C1 segment of cervical spinal cord (tissue), 14 donors: ENCODE measurements around the gene CD47.

Experiments
- DNase-seq, 14 donors: peaks; one replicate each; lab custom pipeline; 2025; lab: John Stamatoyannopoulos, UW

Gene CD47

DNA sequence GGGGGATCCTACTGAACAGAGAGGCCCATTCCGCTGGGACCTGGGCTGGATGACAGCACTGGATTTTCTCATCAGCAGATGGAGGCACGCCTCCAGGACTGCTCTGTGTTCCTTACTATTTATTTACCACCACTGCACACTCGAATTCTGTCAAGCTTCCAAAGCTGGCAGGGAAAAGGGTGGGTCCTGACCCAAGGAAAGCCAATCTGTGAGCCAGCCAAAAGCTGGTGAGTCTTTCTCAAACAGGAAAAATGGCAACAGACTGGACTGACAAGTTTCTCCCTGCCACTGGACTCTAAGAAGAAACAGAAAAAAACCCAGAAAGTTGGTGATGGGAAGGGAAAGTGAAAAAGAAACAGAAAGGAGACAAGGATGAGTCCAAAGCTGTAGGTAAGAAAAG, 37.8 kb downstream of the CD47 start:
- DNase-seq = no peak

DNA sequence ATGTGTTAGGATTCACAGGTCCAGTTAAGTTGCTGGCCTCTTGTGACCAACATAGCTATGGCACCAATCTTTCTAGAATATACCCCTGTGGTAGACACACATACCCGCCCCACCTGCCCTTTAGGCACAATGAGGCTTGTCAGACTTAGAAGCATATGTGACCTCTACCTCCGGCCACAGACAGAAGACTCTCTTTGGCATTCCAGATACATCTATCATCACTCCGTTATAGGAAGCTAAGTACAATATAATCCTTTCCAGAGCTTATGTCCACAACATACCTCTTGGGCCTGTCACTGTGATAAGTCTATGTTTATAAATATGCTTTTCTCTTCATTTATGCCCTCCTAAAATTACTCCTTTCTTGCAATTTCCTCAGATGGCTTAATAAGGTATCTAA, 39.8 kb downstream of the CD47 start:
- no peak for DNase-seq

DNA sequence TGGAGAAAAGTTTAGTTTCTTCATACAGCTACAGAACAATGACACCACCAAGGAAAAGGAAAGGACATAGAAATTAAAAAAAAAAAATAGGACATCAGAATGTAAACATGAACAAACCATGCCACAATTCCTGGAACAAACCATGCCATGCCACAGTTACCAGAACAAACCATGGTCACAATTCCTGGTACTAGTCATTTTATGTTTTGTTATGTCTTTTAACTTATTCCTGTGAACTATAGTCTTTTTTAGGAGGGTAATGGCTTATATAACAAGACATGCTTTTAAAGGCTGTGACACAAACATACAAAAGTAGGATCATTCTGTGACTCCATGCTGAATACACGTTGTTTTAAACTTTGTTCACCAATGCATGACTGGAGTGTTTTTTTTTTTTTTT, 42.8 kb downstream of the CD47 start:
- DNase-seq = no peak

DNA sequence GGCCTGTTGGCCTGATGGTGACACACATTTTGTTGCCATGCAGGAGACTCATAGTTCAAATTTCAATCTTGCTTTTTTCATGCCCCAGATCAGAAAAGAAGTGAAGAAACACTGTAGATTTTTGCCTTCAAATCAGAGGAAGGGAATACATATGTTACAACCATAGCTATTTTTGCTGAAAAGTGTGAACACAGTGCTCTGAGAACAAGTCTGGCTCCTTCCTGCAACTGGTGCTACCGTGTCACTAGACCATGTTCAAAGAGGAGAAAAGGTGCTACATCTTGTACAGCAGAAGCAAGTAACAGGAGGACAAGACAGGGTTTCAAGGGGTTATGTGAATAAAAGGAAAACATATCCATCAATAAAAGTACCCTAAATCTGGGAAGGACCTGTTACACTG, 44.6 kb downstream of the CD47 start:
- no peak for DNase-seq

DNA sequence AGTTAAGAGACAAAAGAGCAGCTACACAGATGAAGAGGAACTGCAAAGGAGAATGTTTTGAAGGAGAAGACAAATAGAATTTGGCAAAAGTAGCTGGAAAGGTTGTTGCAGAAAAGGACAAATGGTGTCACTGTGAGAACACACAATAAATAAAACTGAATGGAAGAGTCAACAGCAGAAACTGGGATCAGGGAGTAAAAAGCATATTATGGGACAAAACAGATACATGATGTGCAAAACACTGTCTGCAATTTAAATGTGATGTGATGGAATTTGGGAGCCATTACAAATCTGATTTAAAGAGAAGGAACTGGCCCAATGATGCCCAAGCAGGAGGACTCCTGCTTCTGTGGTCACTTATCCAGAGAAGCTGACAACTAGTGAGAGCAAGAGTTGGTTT, 46.1 kb downstream of the CD47 start:
- DNase-seq = no peak

DNA sequence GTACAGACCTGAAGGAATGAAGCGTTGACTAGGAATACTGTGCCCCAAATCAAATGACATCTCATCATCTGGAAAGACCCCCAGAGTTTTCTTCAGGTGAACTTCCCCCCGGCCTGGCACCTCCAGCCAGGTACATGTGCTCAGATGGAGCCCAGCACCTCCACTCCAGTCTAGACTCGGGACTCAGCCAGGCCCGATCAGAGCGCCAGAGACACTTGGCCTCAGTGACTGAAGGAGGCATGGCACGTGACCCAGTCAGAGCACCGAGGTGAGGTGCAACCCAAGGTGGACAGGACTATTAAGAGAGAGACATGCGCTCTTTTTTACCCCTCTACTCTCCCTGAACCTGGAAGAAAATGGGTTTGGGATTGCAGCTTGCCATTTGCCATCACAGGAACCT, 48.5 kb downstream of the CD47 start:
- DNase-seq = no peak

DNA sequence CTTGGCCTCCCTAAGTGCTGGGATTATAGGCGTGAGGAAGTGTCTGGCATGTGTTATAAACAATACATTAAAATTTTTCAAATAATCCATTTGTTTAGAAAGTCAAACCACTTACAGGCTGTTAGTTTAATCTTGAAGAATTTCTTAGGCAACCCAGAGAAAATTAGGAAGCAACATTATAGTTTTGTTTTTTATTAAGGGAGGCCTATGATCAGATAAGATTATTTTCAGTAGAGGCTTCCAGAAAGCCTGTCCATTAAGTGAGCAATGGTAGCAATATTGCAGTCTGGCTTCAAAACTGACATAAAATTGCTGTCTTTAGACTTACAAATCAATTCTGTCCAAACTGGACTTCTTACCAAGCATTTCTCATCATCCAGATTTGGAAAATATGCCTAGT, 49.6 kb downstream of the CD47 start:
- no peak for DNase-seq

DNA sequence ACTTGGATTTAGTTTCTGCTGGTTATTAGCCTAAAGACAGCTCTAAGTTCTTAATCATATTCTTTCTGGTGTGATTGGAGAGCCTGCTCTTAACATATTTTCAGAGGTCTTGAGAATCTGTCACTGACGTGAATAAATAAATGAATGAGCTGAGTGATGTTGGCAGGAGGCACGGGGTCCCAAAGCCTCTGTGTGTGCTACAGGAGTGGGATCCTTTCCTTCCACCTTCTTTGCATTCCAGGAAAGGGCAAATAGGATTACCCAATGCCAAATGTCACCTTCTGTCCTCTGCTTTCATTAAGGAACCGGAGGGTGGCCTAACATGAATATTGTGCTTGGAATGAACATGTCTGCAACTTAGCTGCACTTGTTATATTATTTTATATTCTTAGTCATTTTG, 53.1 kb downstream of the CD47 start:
- DNase-seq = peak in 1 of 14 donors; percentile 68

DNA sequence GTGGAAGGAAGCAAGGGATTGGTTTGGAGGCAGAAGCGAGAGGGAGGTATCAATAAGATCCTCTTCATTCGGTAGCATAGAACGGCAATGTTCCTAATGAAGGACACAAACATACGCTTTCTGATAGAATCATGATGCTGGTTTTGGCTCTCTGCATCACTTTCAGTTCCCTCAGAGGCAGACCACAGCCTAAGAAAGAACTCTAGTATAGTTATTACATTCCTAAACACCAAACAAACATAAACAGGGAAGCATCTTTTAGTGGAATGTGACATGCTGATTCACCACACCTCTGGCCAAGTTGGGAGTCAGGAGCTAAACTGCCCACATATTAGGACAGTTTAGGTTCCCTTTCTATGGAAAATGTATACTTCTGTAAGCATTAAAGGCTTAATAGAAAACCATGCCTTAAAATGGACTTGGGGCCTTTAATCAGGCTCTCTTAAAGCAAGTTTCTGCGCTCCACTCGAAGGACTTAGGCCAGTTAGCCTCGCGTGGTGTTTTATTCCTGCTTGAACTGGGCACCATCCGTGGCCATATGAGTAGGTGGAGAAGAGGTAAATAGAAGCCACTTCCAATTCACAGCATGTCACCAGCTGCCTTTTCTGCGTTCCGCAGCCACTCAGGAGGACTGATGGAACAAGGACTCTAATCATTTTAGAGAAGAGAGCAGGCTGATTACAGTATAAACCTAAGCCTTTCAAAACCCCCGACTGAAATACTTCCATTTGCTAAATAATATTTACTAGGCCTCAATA, 53.7 kb downstream of the CD47 start:
- DNase-seq = peak in 2 of 14 donors; percentile 6 to 77

DNA sequence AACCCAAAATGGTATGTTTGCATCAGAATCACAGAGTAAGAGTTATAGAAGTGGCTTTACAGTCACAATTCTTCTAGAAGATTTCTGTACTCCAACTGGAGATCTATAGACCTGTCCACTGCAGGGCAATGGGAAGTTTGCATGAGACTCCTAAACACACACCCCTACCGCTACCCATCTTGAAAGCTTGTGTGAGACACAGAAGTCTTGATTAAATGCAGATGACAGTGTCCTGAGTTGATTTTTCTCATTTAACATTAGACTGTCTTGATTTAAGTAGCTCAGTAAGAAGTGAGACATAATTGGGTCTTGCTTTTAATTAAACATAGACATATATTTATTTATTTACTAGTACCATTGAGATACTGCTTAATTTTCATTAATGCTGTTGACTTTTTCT, 54.4 kb downstream of the CD47 start:
- DNase-seq = no peak

DNA sequence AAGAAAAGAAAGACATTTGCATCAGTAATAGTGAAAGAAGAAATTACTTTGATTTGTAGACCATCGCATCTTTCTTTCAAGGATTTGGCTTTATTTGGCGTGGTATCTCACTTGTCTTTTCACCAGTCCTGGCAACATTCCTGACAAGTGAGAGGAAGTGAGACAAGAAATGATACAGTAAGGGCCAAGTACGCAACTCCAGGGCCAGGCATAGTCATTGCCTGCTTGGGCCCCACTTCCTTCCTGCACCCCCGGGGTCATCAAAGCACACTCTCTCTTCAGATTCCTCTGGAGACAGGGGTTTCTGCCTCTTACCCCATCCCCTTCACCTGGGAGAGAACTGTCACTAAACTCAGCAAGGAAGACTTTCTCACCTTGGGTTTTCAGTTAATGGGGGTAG, 55.1 kb downstream of the CD47 start:
- DNase-seq = no peak

DNA sequence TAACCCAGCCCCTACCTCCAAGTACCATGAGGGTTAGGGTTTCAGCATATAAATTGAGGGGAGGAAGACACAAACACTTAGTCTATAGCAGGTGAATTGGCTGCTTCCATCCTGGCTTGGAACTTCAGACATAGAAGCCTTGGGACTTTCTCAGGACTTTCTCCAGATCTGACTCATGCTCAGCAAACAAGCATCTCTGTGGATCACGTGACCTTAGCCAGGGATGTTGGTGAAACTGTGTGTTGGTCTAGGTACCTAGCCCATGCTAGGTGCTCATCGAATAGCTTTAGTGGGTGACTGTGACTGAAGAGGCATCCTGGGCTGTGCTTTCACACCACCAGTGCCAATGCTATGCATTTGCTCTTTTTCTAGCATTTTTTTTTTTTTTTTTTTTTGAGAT, 58.9 kb downstream of the CD47 start:
- DNase-seq = no peak

DNA sequence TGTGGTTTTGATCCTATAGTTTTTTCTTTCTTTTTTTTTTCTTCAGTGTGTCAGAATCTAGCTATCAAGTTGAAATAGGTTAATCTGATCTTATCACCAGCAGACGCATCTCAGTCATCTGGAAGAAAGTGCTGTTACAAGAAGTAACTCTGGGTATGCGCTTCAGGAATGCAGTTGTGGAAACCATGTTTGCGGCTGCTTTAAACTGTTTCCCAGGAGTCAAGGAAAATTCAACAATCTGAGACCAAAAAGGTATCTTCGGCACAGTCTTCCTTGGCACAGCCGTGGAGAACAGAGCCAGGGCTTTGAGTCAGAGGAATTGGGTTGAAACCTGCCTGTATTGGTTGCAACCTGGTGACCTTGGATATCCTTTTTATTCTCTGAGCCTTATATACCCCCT, 59.9 kb downstream of the CD47 start:
- no peak for DNase-seq

DNA sequence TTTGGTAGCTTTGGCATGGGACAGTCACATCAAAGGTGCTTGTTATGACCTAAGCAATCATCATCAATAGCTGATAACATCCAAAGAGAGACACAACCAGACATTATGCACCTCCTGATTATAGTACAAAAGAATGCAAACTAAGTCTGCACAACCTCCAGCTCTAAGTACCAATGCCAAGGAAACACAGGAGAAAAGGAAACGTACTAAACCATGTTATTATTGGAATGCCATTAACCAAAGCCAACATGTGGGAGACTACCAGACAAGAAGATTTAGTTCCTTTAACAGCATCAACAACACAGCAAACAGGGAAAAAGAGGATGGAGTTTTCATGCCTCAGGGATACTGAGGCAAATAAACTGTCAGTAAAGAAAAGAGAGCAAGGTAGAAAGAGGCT, 61.4 kb downstream of the CD47 start:
- no peak for DNase-seq

DNA sequence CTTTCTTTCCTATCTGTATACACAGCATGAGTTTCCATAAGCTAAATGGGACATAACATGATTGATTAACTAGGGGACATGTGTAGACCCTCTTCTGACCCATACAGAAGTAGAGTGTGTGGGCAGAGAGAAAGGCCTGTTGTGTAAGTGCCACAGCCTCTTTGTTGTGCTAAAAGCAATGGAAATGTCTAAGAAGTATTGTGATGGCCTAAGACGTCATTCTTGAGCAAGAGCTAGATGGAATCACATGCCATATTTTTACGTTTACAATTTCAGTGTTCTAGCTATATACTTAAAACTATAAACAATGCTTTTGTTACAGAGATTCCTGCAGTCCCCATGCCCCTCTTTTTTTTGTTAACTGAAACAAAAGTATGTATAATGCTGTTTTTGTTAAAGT, 61.9 kb downstream of the CD47 start:
- DNase-seq = no peak

DNA sequence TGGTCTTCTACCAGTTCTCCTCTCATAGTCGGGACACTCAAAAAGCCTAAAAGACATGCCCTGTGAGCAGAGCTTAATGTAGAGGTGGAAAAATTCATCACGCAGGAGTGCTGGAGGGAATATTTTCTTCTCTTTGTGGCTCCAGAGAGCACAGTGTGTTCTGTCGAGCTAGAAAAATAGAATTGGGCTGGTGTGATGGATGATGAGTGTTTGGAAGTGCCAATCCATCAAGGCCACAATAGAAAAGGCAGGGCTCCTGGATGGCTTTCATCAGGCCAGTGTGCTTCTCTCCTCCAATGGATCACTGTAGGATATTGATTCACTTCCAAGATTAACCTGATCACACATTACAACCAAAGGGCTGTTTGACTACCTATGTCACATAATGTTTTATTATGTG, 65.7 kb downstream of the CD47 start:
- DNase-seq = no peak

DNA sequence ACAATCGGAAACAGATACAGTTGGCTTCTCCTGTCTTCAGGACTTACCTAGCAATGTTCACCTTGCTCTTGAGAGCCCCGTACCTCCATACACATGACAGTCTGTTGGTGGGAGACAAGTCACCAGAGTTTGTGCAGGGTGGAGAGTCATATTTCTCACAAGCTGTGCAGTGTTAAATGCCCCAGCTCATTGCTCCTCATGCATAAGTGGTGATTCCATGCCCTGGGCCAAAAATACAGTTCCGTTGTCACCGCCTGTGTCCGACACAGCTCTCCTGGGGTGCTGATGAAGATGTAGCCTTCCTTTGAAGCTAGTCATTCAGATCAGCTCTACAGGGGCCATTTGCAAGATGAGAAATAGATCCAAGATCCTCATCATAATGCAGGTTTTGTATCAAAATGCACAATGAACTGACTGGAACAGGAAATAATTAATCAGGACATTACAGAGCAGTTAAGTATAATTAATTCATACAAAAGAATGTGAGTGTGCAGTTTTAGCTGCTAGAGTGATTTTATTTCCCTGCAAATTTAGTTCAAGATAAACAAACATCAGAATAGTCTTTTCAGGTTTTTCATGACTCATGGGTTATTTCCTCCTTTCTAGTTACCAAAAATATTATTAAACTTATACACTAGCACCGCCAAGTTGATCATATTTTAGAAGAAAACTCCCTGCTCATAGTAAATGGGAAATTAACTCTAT, 66.5 kb downstream of the CD47 start:
- no peak for DNase-seq

DNA sequence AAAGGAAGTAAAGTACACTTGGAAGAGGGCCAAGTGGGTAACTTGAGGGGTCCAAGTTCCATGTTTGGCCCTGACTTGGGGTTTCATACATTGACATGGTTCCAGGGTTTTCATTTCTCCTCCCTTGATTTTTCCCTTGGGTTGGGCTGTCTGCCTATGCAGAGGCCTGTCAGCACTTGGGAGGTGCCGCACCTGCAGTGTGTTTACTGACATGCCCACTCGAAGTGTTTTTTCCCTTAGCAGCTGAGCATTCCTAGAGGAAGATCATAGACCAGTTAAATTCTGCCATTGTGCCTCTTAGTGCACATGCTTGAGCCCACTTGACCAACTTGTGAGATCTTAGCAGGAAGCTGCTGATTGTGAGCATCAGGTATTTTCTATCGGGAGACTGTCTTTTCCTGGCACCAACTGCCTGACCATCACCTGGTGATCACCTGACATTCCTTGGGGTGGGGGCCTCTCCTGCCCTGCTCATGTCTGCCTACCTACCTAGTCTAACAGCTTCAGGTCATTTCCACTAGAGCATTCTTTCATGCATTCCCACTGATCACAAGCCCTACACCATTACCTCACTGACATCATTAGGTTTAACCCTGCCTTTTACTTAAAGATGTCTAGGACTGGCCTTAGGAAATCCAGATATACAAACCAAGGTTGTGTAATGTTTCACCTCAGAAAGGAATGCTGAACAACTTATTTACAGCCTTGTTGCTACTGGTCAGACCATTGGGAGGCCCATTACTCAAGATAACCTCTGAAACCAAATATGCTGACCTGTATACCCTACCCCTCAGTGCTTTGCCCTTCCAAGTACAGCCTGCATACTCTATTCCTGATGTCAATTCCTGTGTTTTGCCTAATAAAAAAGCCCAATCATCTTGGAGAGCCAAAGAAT, 68.3 kb downstream of the CD47 start:
- no peak for DNase-seq

DNA sequence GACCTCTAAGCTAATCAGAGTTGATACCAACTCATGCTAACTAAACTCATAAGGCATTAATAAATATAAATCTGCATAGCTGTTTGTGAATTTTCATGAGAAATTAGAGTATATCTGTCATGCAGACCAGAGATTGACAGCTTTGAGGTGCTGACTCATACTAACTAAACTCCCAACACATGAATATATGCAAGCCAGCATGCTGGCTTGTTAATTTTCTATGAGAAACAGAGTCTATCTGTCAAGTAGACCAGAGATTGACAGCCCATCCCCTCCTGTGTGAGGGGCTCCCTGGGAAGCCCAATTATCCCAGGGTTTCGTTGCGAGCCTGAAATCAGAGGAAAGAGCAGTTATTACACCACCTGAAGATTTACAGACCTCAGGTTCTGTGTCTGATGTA, 69.3 kb downstream of the CD47 start:
- no peak for DNase-seq

DNA sequence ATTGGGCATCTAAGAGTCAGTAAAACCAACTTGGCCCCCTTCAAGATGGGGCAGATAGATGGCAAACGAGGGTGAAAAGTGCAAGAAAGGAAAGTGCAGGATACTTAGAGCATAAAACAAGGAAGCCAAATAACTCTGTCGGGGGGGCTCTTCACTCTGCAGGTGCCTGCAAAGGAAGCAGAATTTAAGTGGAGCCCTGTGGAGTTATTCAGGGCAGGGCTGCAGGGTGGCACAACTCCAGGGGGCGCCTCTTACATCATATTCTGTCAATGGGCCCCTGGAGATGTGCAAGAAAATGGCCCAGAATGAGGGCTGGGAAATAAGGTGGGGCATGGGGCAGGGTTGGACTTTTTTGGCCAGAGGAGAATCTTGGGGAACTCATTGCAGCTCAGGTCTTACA, 69.7 kb downstream of the CD47 start:
- no peak for DNase-seq

DNA sequence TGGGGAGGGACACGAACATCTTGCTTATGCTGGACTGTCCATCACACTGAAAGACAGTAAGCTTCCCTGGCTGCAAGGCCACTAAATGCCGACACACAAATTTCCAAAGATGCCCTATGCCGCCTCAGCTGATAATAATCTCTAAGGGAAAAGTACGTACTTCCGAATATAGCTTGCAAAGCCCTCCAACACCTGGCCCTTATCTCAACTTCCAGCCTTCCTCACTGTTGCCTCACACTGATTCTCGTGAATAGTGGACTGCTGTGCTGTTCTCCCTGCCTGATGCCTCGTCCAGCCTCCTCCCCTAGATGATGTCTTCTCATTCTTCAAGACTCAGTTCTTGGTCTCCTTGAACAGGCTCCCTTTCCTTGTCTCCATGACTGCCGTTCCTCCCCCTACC, 72.3 kb downstream of the CD47 start:
- DNase-seq = no peak

DNA sequence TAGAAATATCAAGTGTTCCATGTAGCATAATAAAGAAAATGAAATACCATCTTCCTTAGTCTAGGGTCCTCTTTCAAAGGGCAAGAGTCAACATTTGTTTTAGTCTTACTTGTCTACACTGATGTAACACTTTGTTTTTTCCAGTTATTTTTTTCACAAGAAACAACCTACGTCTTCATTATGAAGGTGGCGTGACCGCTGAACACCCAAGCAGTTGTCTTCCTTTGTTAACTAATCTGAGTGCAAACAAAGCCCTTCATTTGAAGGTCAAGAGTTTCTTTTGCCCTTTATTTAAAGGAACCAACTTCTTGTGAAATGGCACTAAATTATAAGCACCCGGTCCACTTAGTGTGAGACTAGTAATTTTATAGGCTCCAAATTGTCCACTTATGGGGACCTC, 73.2 kb downstream of the CD47 start:
- DNase-seq = no peak

DNA sequence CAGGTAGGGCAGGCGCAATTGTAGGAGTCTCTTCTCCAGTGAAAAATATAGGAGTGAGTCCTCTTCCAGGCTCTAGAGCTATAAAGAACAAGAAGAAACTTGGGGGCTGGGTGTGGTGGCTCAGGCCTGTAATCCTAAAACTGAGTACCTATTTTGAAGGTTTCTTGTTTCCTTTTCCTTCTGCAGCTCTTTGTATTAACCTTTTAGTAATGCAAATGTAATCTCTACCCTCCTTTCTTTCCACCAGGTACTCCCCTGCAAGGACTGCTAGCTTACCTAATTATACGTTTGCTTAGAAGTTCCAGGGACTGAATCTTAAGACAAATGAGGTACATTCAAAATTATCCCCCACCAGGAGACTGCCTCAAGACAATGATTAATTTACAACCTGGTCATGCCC, 75.9 kb downstream of the CD47 start:
- DNase-seq = no peak
